CD4-positive, CD25-positive, alpha-beta regulatory T cell (primary cell): ENCODE data around the gene C1orf174. TPM values are rescaled to one million over a fixed set of nuclear protein-coding genes. Genes with fewer than 3 reads are reported as not detected.

Experiments used
- ATAC-seq, 2 donors: fragments of 150-1000 bp; cut with Tn5 transposase; one replicate each; pipeline ENCODE4 v1.10.0; 2021; ENCODE audit warnings: low read depth in 2 of 2, moderate number of reproducible peaks in 2 of 2, moderate library complexity in 1 of 2
- DNase-seq, 3 donors: peaks; one replicate each; pipeline versions ENCODE4 v3.0.0 to v3.0.0-alpha.2; 2012 to 2022; ENCODE audit warnings: mixed read lengths in 1 of 3
- H3K27ac ChIP-seq: one replicate; pipeline ENCODE4 v1.7.0; 2013; ENCODE audit warnings: mild to moderate bottlenecking, low read length; ENCODE audit not compliant: insufficient read depth, poor library complexity, severe bottlenecking
- H3K27me3 ChIP-seq: one replicate; pipeline ENCODE4 v1.7.0; 2013; ENCODE audit warnings: low read length; ENCODE audit not compliant: control insufficient read depth, insufficient read depth
- H3K36me3 ChIP-seq: one replicate; pipeline ENCODE4 v1.7.0; 2013; ENCODE audit warnings: mild to moderate bottlenecking, low read length, moderate library complexity; ENCODE audit not compliant: control insufficient read depth, insufficient read depth
- H3K4me1 ChIP-seq: 2 replicates; pipeline ENCODE4 v1.7.0; 2013; ENCODE audit warnings: mild to moderate bottlenecking, low read length; ENCODE audit not compliant: insufficient read depth, control insufficient read depth, poor library complexity, severe bottlenecking
- H3K4me3 ChIP-seq: one replicate; pipeline ENCODE4 v1.7.0; 2013; ENCODE audit warnings: low read depth, mild to moderate bottlenecking, low read length, moderate library complexity
- H3K9me3 ChIP-seq, 2 experiments: 1 replicate in 1 of 2; 2 replicates in 1 of 2; pipeline ENCODE4 v1.7.0; 2013; ENCODE audit warnings: low read length in 2 of 2, mild to moderate bottlenecking in 1 of 2, moderate library complexity in 1 of 2; ENCODE audit not compliant: control insufficient read depth in 2 of 2
- H3K27ac Mint-ChIP-seq, 3 donors: one replicate each; pipeline ENCODE4 v1.8.0; 2020 to 2022; ENCODE audit warnings: mild to moderate bottlenecking in 3 of 3, mixed read lengths in 3 of 3, moderate library complexity in 2 of 3
- H3K27me3 Mint-ChIP-seq: one replicate; pipeline ENCODE4 v1.8.0; 2022; ENCODE audit warnings: mild to moderate bottlenecking, mixed read lengths
- H3K36me3 Mint-ChIP-seq: one replicate; pipeline ENCODE4 v1.8.0; 2020; ENCODE audit warnings: mixed read lengths
- H3K4me1 Mint-ChIP-seq, 4 donors: one replicate each; pipeline ENCODE4 v1.8.0; 2020 to 2022; ENCODE audit warnings: mixed read lengths in 4 of 4, mild to moderate bottlenecking in 1 of 4
- H3K4me3 Mint-ChIP-seq, 4 donors: one replicate each; pipeline ENCODE4 v1.8.0; 2020 to 2022; ENCODE audit warnings: mild to moderate bottlenecking in 4 of 4, mixed read lengths in 4 of 4, moderate library complexity in 3 of 4
- H3K9me3 Mint-ChIP-seq, 7 donors: one replicate each; pipeline ENCODE4 v1.8.0; 2020 to 2022; ENCODE audit warnings: mixed read lengths in 7 of 7, mild to moderate bottlenecking in 3 of 7, moderate library complexity in 2 of 7
- polyA plus RNA-seq, 4 donors: library from polyadenylated mRNA; unstranded; fragments of 300-500 nt; fragmentation: Illumina TruSeq; gene quantifications; one replicate each; pipeline ENCODE4 v1.2.3, GENCODE V29; 2021
- total RNA-seq: library from RNA; stranded (reverse); gene quantifications from one replicate; pipeline ENCODE4 v1.2.3, GENCODE V29; 2022

The C1orf174 gene
- total and polyA plus RNA-seq, 5 donors from 2014 or later = 15.4 to 33.3 (median 26.3) TPM

DNA sequence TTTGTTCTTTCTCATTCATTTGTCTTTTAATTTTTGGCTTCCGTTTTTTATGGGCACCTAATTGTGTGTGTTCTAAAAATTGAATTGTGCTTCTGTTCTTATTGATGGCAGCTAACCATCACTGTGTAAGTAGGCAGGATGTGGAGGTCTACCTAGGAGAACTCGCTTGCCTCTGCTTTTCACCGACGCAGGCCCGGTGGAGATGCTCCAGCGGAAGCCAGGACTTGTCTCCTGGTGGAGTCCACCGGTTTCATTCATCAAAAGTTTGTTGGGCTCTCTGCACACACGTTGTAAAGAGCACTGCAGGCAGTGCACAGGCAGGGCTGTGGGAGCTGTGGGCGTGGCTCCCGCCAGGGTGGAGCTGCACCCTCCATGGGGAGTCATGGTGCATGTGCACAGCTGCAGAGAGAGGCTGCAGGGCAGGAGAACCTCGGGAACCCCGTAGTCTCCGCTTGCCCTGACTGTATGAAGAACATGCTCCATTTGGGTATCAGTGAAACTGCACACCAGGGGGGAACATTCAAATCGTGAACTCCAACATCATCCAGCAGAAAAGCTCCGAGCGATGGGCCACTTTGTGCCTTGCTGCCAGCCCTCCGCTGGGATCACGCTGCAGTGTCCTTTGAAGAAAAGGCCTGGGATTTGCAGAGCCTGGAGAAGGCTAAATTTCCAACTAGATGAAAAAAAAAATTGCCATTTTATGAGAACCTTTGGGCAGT, 6.0 kb upstream of the C1orf174 start:
- Mint-ChIP-seq H3K36me3 (no peaks in the 10 kb centered on the region), H3K4me1 (peaks cover 0 to 34% (median 21%) of the 10 kb centered on the region in 4 donors), H3K9me3 (no peaks in the 10 kb centered on the region), H3K4me3 (no peak overlapping the region), H3K27ac (no peak overlapping the region), H3K27me3 (no peaks in the 10 kb centered on the region)
- Histone ChIP-seq H3K36me3 (no peaks in the 10 kb centered on the region), H3K4me3 (no peak overlapping the region), H3K27ac (no peak overlapping the region), H3K27me3 (no peaks in the 10 kb centered on the region), H3K4me1 (peaks cover 38% of the 10 kb centered on the region), H3K9me3 (no peaks in the 10 kb centered on the region)
- ATAC-seq (no peak), DNase-seq (no peak)

DNA sequence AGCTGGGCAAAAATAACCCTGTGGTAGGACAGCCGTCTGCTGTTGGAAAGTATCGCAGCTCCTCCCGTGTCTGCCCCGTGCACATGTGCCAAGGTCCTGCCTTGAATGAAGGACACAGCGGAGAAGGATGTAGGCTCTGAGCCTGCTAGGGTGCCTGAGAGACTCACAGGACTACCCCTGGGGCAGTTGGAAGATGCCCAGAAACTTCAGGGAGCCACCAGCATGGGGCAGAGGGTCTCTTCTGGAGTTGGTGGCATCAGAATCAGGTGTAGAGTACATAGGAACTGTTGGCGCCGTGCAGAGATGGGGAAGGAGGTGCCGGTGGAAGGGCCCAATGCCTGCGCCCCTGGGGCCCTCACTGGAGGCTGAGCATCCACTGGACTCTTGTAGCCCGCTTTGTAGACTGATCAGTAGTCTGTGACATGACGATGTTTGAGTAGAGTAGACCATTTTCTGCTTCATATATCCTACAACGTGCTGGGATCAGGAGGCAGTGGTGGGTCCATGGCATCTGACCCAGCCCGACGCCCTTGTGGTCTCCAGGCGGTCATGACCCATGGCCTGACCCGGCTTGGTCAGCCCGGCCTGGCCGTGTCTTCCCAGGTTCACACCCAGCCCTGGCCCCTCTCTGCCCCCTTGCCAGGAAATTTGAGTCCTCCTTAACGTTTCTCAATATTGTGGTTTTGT, 5.3 kb upstream of the C1orf174 start:
- no peaks in the 10 kb centered on the region for H3K36me3 Mint-ChIP-seq
- H3K27ac Mint-ChIP-seq = peak overlapping the region in 1 of 3 donors; percentile 66
- Histone ChIP-seq H3K36me3 (no peaks in the 10 kb centered on the region), H3K27ac (no peak overlapping the region), H3K4me1 (peaks cover 35% of the 10 kb centered on the region), H3K27me3 (no peaks in the 10 kb centered on the region), H3K4me3 (no peak overlapping the region), H3K9me3 (no peaks in the 10 kb centered on the region)
- DNase-seq (no peak), ATAC-seq (no peak)
- H3K4me1 Mint-ChIP-seq = peaks cover 0 to 36% (median 21%) of the 10 kb centered on the region in 4 donors
- no peak overlapping the region for H3K4me3 Mint-ChIP-seq
- H3K27me3 Mint-ChIP-seq = no peaks in the 10 kb centered on the region
- peaks cover 0 to 1% (median 0%) of the 10 kb centered on the region in 7 donors for H3K9me3 Mint-ChIP-seq

DNA sequence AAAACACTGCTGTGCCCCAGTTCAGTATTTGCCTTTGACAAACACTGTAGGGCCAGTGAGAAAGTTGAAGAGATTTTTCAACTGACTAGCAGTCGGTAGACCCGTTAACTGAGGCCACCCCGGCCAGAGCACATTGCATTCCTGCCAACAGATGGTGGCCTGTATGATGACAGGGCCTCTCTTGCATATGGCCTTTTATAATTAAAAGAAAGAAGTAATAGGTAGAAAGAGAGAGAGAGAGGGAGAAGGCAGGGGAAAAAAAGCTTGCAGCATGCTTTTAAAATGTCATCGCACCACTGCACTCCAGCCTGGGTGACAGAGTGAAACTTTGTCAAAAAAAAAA, 4.7 kb upstream of the C1orf174 start:
- H3K36me3 Mint-ChIP-seq = no peaks in the 10 kb centered on the region
- peaks cover 0 to 1% (median 0%) of the 10 kb centered on the region in 7 donors for H3K9me3 Mint-ChIP-seq
- H3K9me3 ChIP-seq = no peaks in the 10 kb centered on the region
- peaks cover 35% of the 10 kb centered on the region for H3K4me1 ChIP-seq
- H3K27ac ChIP-seq = no peak overlapping the region
- no peaks in the 10 kb centered on the region for H3K27me3 ChIP-seq
- no peak for DNase-seq
- peak overlapping the region in 1 of 3 donors; percentile 23 for H3K27ac Mint-ChIP-seq
- H3K4me3 ChIP-seq = no peak overlapping the region
- no peak for ATAC-seq
- no peaks in the 10 kb centered on the region for H3K27me3 Mint-ChIP-seq
- H3K4me1 Mint-ChIP-seq = peaks cover 0 to 40% (median 23%) of the 10 kb centered on the region in 4 donors
- no peak overlapping the region for H3K4me3 Mint-ChIP-seq
- H3K36me3 ChIP-seq = no peaks in the 10 kb centered on the region

DNA sequence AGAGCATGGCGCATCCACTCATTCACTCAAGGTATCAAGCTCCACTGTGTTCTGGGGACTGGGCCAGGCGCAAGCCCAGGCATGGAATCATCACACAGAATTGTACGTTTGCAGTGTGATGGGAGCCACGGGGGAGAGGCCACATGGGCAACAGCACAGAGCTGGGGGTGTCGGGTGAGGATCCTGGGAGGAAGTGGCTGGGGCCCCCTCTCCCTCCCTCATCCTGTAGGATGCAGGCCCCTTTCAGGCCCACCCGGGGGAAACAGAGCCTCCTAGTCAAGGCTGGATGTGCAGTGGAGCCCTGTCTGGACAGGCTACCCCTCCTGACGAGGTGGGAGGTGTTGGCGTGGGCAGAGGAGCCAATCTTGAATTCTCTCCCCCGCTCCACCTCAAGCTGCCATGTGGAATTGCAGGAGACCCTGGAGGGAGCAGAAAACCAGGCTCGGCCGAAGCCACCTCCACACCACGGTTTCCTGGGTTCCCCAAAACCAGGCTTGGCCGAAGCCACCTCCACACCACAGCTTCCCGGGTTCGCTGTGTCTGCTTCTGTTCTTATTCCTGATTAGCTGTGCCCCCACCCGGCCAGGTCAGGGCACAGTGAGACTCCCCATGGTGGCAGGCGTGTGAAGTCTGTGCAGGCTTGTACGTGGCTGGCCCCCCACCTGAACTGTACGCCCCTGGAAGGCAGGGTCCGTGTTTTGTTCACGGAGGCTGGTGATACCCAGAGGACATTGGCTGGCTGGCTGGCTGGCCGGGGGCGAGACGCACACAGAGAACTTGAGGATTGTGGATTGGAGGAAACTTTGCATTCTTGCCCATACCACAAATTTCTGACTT, 4.2 kb upstream of the C1orf174 start:
- Histone ChIP-seq H3K36me3 (no peaks in the 10 kb centered on the region), H3K9me3 (no peaks in the 10 kb centered on the region), H3K4me3 (no peak overlapping the region), H3K27ac (peak overlapping the region; percentile 93), H3K27me3 (no peaks in the 10 kb centered on the region), H3K4me1 (peaks cover 40% of the 10 kb centered on the region)
- H3K9me3 Mint-ChIP-seq = peaks cover 0 to 1% (median 0%) of the 10 kb centered on the region in 7 donors
- peaks cover 0 to 43% (median 24%) of the 10 kb centered on the region in 4 donors for H3K4me1 Mint-ChIP-seq
- H3K27ac Mint-ChIP-seq = peak overlapping the region; percentile 91 to 98 (median 95)
- ATAC-seq (no peak), DNase-seq (no peak)
- no peaks in the 10 kb centered on the region for H3K27me3 Mint-ChIP-seq
- H3K36me3 Mint-ChIP-seq = no peaks in the 10 kb centered on the region
- peak overlapping the region in 1 of 4 donors; percentile 96 for H3K4me3 Mint-ChIP-seq

DNA sequence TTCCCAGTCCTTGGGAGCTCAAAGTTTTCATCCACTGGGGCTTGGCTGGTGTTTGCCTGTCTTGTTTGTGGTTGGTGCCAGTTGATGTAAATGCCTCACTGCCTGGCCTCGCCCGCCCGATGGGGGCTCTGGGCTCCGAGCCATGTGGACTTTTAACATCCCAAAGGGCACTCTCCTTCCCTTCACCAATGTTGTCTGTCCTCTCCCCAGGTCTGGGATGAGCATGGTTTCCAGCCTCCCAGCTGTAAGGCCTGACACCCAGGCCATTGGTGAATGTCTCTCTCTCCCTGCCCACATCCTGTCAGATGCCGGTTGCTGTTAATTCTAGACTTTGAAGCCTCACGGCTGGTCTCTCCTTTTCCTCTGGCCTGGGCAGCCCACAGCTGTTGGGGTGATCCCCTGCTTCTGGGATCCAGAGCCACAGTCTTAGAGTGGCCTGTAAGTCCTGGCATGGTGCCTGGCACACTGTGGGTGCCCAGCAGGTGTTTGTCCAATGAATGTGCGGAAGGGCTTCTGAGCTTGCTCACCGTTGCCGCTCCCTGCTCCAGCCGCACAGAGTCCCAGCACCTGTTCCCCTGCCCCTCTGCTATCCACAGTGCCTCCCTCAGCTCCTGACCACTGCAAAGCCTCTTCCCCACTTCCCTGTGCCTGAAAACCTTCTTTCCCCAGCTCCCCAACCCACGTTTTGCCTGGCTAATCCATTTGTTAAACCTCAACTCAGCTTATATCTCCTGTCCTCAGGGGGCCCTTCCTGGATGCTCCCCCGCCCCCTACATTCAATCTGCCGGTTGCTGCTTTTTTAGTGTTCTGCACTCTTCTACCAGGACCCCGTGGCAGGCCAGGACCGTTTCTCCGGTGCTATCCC, 3.3 kb upstream of the C1orf174 start:
- peaks cover 44% of the 10 kb centered on the region for H3K4me1 ChIP-seq
- peak in 2 of 3 donors; percentile 24 to 66 for DNase-seq

DNA sequence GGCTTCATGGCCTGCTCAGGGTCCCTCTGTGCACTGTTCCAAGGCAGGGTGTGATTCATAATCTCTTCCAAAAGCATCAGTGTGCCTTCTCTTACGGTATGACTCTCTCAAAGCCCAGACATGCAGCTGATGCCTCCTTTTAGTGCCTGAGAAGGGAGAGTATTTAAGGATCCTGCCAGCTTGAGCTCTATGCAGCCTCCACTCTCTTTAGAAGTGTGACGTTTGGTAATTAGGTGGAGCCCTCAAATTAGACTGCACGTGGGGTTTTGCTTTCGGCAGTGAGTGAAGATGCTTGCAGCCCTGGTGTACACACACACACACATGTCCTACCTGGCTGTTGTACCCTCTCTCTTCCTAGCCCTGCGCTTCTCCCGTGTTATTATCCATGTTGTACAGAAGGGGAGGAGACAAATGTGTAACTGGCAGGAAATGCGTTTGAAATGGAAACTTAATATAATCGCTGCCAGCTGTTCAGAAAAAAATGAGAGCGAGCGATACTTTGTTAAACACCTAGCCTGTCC, 2.6 kb upstream of the C1orf174 start:
- H3K4me3 ChIP-seq = peak overlapping the region; percentile 67
- peaks cover 6% of the 10 kb centered on the region for H3K36me3 Mint-ChIP-seq
- DNase-seq = peak in 2 of 3 donors; percentile 53 to 73
- peak overlapping the region; percentile 91 to 98 (median 95) for H3K27ac Mint-ChIP-seq
- no peaks in the 10 kb centered on the region for H3K36me3 ChIP-seq
- peak overlapping the region; percentile 93 for H3K27ac ChIP-seq
- H3K4me1 ChIP-seq = peaks cover 44% of the 10 kb centered on the region
- H3K9me3 ChIP-seq = peaks cover 0 to 9% of the 10 kb centered on the region in 2 experiments
- no peak for ATAC-seq
- peak overlapping the region; percentile 85 to 97 (median 96) for H3K4me3 Mint-ChIP-seq
- H3K4me1 Mint-ChIP-seq = peaks cover 7 to 59% (median 36%) of the 10 kb centered on the region in 4 donors
- H3K27me3 Mint-ChIP-seq = no peaks in the 10 kb centered on the region
- H3K27me3 ChIP-seq = no peaks in the 10 kb centered on the region
- H3K9me3 Mint-ChIP-seq = peaks cover 0 to 10% (median 2%) of the 10 kb centered on the region in 7 donors

More for the DNA sequence above, 3.3 kb upstream of the C1orf174 start:
- Mint-ChIP-seq H3K27me3 (no peaks in the 10 kb centered on the region), H3K27ac (peak overlapping the region; percentile 91 to 98 (median 95)), H3K9me3 (peaks cover 0 to 4% (median 0%) of the 10 kb centered on the region in 7 donors), H3K4me3 (peak overlapping the region; percentile 63 to 97 (median 88)), H3K36me3 (peaks cover 6% of the 10 kb centered on the region), H3K4me1 (peaks cover 7 to 52% (median 32%) of the 10 kb centered on the region in 4 donors)
- H3K27me3 ChIP-seq = no peaks in the 10 kb centered on the region
- H3K27ac ChIP-seq = peak overlapping the region; percentile 93
- peak overlapping the region; percentile 67 for H3K4me3 ChIP-seq
- H3K9me3 ChIP-seq = peaks cover 0 to 2% of the 10 kb centered on the region in 2 experiments
- H3K36me3 ChIP-seq = no peaks in the 10 kb centered on the region
- ATAC-seq = no peak
